NCI-H1930 (cell line): ENCODE data around the gene BPIFA1.

Source experiments
- DNase-seq, 2 experiments: peaks; one replicate each; lab custom pipeline; 2025; lab: John Stamatoyannopoulos, UW

Gene BPIFA1

GRCh38 chr20:33235696-33236095 lies at the start of gene BPIFA1:
Gene BPIFA1 (plus strand): TSS chr20:33235996. CDS start chr20:33237712, 1,716 bp downstream.
- DNase-seq: no peak

- no peak for DNase-seq
These were observed 48.3 kb upstream of the BPIFA1 start for GRCh38 chr20:33187491-33187890.

- no peak for DNase-seq
These were observed 47.4 kb upstream of the BPIFA1 start for GRCh38 chr20:33188421-33188820.

- DNase-seq: no peak
These were observed 44.3 kb upstream of the BPIFA1 start for GRCh38 chr20:33191484-33191883.

- no peak for DNase-seq
These were observed 43.8 kb upstream of the BPIFA1 start for GRCh38 chr20:33191955-33192354.

GRCh38 chr20:33192912-33193501 lies 42.8 kb upstream of the BPIFA1 start:
- no peak for DNase-seq

- no peak for DNase-seq
These were observed 36.8 kb upstream of the BPIFA1 start for GRCh38 chr20:33199026-33199425.

- DNase-seq: no peak
These were observed 33.3 kb upstream of the BPIFA1 start for GRCh38 chr20:33202451-33202850.

GRCh38 chr20:33203444-33203843 lies 32.4 kb upstream of the BPIFA1 start:
- DNase-seq: no peak

GRCh38 chr20:33209789-33210188 lies 26.0 kb upstream of the BPIFA1 start:
- no peak for DNase-seq

GRCh38 chr20:33210371-33210770 lies 25.4 kb upstream of the BPIFA1 start:
- DNase-seq: no peak

- peak; percentile 69 to 77 for DNase-seq
These were observed 23.9 kb upstream of the BPIFA1 start for GRCh38 chr20:33211817-33212424.

- DNase-seq: no peak
These were observed 18.7 kb upstream of the BPIFA1 start, which contains the start of gene BPIFA3 for GRCh38 chr20:33217052-33217451. Gene BPIFA3 (plus strand): TSS chr20:33217352. CDS start chr20:33217537, 185 bp downstream.

- no peak for DNase-seq
These were observed 11.4 kb upstream of the BPIFA1 start for GRCh38 chr20:33224399-33224798.

GRCh38 chr20:33229843-33230242 lies 6.0 kb upstream of the BPIFA1 start:
- no peak for DNase-seq

GRCh38 chr20:33231237-33231636 lies 4.6 kb upstream of the BPIFA1 start:
- no peak for DNase-seq

- no peak for DNase-seq
These were observed 3.2 kb upstream of the BPIFA1 start for GRCh38 chr20:33232486-33233072.

- peak in 1 of 2 experiments; percentile 35 for DNase-seq
These were observed 2.5 kb upstream of the BPIFA1 start for GRCh38 chr20:33233129-33233774.

- DNase-seq: no peak
These were observed 1.7 kb upstream of the BPIFA1 start for GRCh38 chr20:33234050-33234449.

GRCh38 chr20:33236351-33236750 lies 555 bp downstream of the BPIFA1 start:
- no peak for DNase-seq

GRCh38 chr20:33237989-33238388 lies 2.2 kb downstream of the BPIFA1 start:
- DNase-seq: no peak

GRCh38 chr20:33239418-33239817 lies 3.6 kb downstream of the BPIFA1 start:
- no peak for DNase-seq
